HUES64 (cell line): ENCODE measurements around the gene MYB. TPM values are rescaled to one million over a fixed set of nuclear protein-coding genes. Genes with fewer than 3 reads are reported as not detected.
A peak's percentile ranks its signal among the peaks of the same experiment; 100 is the strongest.
"Not testable (repeated sequence)": the region's sequence is repeated elsewhere in the genome, so short reads cannot be mapped to it uniquely, and the experiment has no call there.

Experiments used
- H3K27ac ChIP-seq: 2 replicates; pipeline ENCODE4 v1.7.0; 2013; ENCODE audit warnings: low read depth, low read length, inconsistent platforms
- H3K27me3 ChIP-seq: 2 replicates; pipeline ENCODE4 v1.6.1; 2013; ENCODE audit warnings: mild to moderate bottlenecking, low read length; ENCODE audit not compliant: insufficient read depth
- H3K36me3 ChIP-seq: 2 replicates; pipeline ENCODE4 v1.6.1; 2013; ENCODE audit warnings: mild to moderate bottlenecking, low read length; ENCODE audit not compliant: insufficient read depth
- H3K4me1 ChIP-seq: 2 replicates; pipeline ENCODE4 v1.6.1; 2013; ENCODE audit warnings: mild to moderate bottlenecking, low read length, moderate library complexity; ENCODE audit not compliant: insufficient read depth
- H3K4me3 ChIP-seq: 2 replicates; pipeline ENCODE4 v1.5.1; 2013; ENCODE audit warnings: mild to moderate bottlenecking, low read length, moderate library complexity
- H3K9ac ChIP-seq: 2 replicates; pipeline ENCODE4 v1.6.1; 2013; ENCODE audit warnings: mild to moderate bottlenecking, low read depth, low read length
- H3K9me3 ChIP-seq: 2 replicates; pipeline ENCODE4 v1.6.1; 2013; ENCODE audit warnings: low read depth, low read length; ENCODE audit not compliant: insufficient read depth
- WGBS: fragments of 150-250, 120-280 bp; methylation state at CpG from one replicate; pipeline ENCODE4 v1.1.7; 2013; ENCODE audit warnings: missing lambda C conversion rate; 5-methylcytosine and 5-hydroxymethylcytosine counted together
- polyA plus RNA-seq, 2 experiments: library from polyadenylated mRNA; stranded (reverse); fragments of 50-300 nt; gene quantifications; one replicate each; pipeline ENCODE4 v1.2.3, GENCODE V29; 2013

MYB gene
- 2.6 TPM for polyA plus RNA-seq (2013, experiment 1 of 2)
- polyA plus RNA-seq (2013, experiment 2 of 2): 2.6 TPM

DNA sequence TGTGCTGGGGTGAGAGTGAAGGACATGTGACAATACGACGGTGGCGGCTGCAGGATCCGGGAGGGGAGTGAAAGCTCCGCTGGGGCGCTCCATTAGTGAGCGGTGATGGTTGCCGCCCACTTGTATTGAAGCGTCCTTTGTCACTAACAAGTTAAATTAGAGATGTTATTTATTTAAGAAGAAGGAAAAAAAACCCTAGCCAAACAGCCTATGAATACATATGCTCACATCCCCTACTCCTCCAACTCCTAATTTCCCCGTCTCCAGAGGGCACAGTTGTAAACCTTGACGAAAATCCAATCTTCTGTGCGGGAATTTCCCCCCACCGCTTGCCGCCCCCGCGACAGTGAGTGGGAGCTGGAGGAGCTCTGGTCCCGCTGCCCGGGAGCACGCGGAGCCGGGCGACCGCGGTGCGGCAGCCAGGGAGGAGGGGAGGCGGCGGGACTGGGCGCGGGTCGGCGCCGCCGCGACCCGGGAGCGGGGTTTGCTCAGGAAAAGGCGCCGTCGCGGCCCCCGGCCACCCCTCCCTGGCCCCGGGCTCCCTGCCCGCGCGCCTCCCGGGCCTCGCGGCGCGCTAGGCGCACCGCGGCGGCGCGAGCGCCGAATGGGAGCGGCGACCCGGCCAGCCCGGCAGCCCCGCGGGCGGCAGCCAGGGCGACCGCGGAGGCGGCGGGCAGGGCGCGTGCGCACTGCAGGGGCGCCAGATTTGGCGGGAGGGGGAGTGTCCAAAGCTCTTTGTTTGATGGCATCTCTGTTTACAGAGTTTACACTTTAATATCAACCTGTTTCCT is at the start of gene MYB:
Gene MYB (plus strand): TSS at position 767 of the 791 bp plus-strand sequence. CDS start 206 bp downstream, outside the sequence.
- WGBS: under 1% methylated on average over 72 of the region's 75 CpGs
- no peak within 1 kb of the TSS for H3K27ac ChIP-seq

DNA sequence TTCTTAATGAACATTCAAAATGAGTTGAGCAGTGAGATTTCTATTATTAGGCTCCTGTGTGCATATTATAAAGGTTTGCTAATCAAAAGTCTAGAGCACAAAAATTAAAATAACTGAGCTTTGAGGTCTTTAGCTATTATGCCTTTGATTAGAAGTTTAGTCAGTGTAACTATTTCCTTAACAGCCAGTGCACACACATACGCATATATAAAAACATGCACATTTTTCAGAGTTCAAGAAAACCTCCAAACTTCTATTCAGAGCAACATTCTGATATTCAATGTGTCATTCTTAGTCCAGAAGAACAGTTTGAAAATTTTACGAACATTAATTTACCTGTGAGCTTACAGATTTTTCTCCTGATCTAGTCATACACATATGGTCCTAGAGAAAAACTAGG is 48.3 kb upstream of the MYB start:
- no peak overlapping the region for H3K27ac ChIP-seq
- no peaks in the 10 kb centered on the region for H3K4me1 ChIP-seq
- H3K4me3 ChIP-seq: no peak overlapping the region
- no peaks in the 10 kb centered on the region for H3K9me3 ChIP-seq
- no peaks in the 10 kb centered on the region for H3K27me3 ChIP-seq
- no peak overlapping the region for H3K9ac ChIP-seq
- WGBS: 93% methylated on average over 2 of the region's 2 CpGs
- no peaks in the 10 kb centered on the region for H3K36me3 ChIP-seq

More for the DNA sequence above, at the start of gene MYB:
- Histone ChIP-seq H3K4me3 (peak within 1 kb of the TSS; percentile 81), H3K4me1 (peaks cover 8% of the 10 kb centered on the region; the same call in 1 of the 2 replicates), H3K9me3 (no peaks in the 10 kb centered on the region), H3K27me3 (peaks cover 45% of the 10 kb centered on the region), H3K9ac (peak within 1 kb of the TSS; percentile 84), H3K36me3 (peaks cover 2% of the 10 kb centered on the region; the same call in 1 of the 2 replicates)

DNA sequence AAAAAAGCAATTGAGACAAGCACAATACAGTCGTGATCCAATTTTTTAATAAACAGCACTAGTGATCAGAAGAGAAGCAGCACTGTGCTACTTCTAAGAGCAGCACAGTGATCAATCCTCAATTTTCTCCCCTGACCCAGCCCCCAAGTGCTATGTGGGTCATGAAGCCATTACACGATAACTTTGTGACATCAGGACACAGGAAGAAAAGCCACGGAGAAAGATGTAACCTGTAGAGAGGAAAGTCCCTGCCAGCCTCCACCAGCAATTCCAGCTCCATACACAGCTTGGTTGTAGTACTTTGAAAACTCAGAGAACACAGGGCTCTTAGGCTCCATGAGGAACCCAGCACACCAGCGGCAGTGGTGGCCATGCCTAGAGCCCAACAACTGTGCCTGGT is 45.3 kb upstream of the MYB start:
- Histone ChIP-seq H3K36me3 (no peaks in the 10 kb centered on the region), H3K9me3 (no peaks in the 10 kb centered on the region), H3K4me3 (no peak overlapping the region), H3K4me1 (no peaks in the 10 kb centered on the region), H3K27ac (no peak overlapping the region), H3K27me3 (no peaks in the 10 kb centered on the region), H3K9ac (no peak overlapping the region)
- 93% methylated on average over 4 of the region's 4 CpGs for WGBS

DNA sequence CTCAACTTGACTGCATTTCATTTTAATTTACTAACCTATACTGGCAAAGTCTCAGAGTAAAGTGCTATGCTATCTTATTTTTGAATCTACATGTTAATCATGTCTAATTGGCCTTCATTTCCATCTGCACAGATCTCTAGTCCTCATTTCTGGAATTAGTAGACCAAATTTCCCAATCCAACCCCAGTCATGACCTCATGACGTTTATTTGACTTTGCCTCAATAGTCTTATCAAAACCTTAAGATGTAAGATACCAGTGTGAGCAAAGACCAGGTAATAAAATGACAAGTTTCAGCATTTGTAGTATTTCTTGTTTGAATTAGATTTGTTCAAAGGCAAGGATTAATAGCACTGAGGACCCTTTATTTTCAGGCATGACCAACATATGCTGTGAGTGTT is 43.3 kb upstream of the MYB start:
- Histone ChIP-seq H3K36me3 (no peaks in the 10 kb centered on the region), H3K27ac (no peak overlapping the region), H3K9me3 (no peaks in the 10 kb centered on the region), H3K27me3 (no peaks in the 10 kb centered on the region), H3K4me1 (no peaks in the 10 kb centered on the region), H3K4me3 (no peak overlapping the region), H3K9ac (no peak overlapping the region)
- 82% methylated on average over 1 of the region's 1 CpG for WGBS

DNA sequence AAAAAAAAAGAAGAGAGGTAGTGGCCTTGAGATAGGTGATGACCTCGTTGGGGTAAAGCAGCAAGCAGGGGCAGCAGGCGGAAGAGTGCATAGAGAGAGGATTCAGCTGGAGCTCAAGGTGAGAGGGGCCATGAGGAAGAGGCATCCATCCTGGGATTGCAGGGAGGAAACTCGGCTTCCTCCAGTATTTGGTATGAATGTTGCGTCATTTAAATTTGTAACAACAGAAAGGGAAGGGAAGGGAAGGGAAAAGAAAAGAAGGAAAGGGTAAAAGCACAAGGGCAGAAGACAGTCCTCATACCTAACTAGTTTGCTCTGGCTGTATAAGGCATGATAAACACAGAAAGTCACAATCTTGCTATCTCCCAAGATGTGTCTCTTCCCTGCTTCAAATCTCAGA is 39.9 kb upstream of the MYB start:
- no peaks in the 10 kb centered on the region for H3K36me3 ChIP-seq
- H3K27me3 ChIP-seq: no peaks in the 10 kb centered on the region
- H3K27ac ChIP-seq: no peak overlapping the region
- 88% methylated on average over 4 of the region's 4 CpGs for WGBS
- no peaks in the 10 kb centered on the region for H3K9me3 ChIP-seq
- no peak overlapping the region for H3K4me3 ChIP-seq
- H3K9ac ChIP-seq: no peak overlapping the region
- peaks cover 4% of the 10 kb centered on the region for H3K4me1 ChIP-seq

DNA sequence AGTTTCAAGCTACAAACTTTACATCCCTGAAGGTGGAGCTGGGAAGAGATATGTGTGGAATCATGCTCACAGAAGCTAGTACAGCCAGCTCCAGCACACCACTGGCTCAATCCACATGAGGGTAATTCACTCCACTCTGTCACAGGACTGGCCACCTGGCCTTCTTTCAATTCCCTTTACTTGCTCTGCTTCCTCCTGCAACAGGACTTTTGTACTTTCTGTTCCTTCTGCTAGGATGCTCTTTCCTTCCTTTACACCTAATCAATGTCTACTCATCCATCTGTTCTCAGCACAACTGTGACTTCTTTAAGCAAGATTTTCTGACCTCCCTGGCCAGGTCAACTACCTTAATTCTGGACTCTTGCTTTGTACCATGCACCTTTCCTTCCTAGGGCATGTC is 39.4 kb upstream of the MYB start:
- Histone ChIP-seq H3K4me3 (no peak overlapping the region), H3K9me3 (no peaks in the 10 kb centered on the region), H3K36me3 (no peaks in the 10 kb centered on the region), H3K4me1 (peaks cover 9% of the 10 kb centered on the region), H3K27me3 (no peaks in the 10 kb centered on the region), H3K27ac (no peak overlapping the region), H3K9ac (no peak overlapping the region)

DNA sequence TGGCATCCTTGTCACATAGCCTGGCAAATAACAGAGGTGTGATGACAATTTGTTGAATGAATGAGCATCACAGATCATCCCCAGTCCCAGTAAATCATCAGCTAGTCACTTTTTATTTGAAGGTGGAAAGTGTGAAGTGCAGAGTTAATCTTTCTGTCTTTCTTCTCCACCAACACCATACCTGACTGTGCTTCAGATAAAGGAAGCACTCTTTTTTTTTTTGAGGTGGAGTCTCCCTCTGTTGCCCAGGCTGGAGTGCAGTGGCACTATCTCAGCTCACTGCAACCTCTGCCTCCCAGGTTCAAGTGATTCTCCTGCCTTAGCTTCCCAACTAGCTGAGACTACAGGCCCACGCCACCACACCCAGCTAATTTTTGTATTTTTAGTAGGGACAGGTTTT is 38.9 kb upstream of the MYB start:
- H3K9ac ChIP-seq, H3K9me3 ChIP-seq, H3K36me3 ChIP-seq, H3K27me3 ChIP-seq, H3K4me3 ChIP-seq, H3K4me1 ChIP-seq, H3K27ac ChIP-seq: not testable (repeated sequence)
- 100% methylated on average over 1 of the region's 1 CpG for WGBS

DNA sequence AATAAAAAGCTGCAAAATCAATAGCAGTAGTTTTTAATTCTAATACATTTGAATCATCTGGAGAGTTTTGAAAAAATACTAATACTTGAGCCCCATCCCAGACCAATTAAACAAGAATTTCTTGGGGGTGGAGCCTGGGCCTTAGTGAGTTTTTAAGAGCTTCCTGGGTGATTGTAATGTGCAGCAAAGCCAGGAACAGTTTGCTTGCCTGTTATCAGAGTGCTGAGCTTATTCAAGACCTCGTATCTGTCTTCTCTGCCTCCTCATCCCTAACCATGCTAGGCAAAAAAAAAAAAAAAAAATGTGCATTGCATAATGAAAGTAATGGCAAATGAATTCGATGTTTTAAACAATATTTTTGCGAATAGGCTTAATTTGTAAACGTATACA is 36.4 kb upstream of the MYB start:
- Histone ChIP-seq H3K4me1 (peaks cover 10% of the 10 kb centered on the region), H3K9ac (no peak overlapping the region), H3K36me3 (no peaks in the 10 kb centered on the region), H3K9me3 (no peaks in the 10 kb centered on the region), H3K27me3 (no peaks in the 10 kb centered on the region), H3K27ac (no peak overlapping the region), H3K4me3 (no peak overlapping the region)
- WGBS: no CpG with 5 or more reads among the region's 4 CpGs

DNA sequence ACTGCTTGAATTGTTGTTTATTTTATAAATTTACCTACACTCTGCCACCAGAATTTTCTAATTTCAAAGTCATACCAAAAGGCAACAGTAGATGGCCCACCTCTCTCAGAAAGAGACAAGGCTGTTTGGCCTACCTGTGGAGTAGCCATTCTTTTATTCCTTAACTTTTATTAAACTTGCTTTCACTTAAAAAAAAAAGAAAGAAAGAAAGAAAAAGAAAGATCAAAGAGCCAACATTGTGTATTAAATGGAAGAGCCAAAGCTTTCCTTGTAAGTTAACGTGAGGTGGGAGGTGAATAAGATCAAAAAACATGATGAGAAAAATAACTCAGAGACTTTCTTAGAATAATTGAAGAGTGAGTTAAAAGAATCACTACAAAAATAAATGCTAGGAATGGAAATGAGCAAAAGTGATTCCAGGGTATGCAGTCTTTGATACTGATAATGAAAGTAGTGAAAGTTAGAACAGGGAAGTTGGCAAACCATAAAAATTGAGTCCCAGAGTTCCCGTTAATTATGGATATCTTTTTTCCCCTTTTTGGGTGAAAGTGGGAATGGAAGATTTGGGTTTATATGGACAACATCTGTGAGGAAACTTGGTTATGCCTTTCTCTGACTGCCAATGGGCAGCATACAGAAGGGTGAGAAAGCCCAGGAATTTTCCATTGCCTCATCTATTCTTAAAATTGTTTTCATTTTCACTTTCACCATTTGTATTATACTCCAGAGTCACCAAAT is 35.9 kb upstream of the MYB start:
- Histone ChIP-seq H3K9me3 (no peaks in the 10 kb centered on the region), H3K9ac (no peak overlapping the region), H3K27me3 (no peaks in the 10 kb centered on the region), H3K4me3 (no peak overlapping the region), H3K27ac (no peak overlapping the region), H3K36me3 (no peaks in the 10 kb centered on the region), H3K4me1 (peaks cover 10% of the 10 kb centered on the region)
- WGBS: 95% methylated on average over 2 of the region's 2 CpGs

DNA sequence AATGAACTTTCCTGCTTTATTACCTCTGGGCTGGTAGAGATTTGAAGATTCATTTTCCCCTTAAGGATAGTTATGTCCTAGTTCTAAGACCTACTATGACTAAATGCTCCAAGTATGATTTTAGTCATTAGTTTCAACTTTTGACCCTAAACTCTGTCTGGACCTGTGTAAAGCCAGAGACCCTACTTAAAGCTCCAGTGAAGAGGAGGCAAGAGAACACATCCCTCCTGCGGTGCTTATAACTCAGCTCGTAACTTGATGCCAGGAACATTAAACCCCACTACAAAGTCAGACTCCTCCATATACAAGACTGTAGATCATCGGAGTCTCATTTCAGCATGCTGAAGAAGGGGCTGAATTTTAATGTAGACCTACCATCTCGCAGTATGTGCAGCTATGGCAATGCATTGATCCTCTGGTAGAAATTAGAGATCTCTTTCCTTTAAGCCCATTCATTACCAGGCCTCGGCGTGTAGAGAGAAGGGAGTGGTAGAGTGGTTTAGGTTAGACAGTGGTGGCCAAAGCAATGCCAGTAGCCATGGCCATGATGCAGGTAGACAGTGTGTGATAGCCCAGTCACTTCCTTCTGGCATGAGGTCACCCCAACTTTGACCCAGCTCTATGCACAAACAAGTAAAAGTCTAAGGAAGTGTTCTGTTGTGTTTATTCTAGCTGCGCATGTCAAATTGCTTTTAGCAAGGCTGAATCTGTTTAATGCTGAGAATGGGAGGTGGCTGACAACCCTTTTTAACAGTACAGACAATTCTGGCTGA is 34.8 kb upstream of the MYB start:
- Histone ChIP-seq H3K27me3 (no peaks in the 10 kb centered on the region), H3K4me3 (no peak overlapping the region), H3K27ac (no peak overlapping the region), H3K4me1 (peaks cover 10% of the 10 kb centered on the region), H3K36me3 (no peaks in the 10 kb centered on the region), H3K9me3 (no peaks in the 10 kb centered on the region), H3K9ac (no peak overlapping the region)
- WGBS: 89% methylated on average over 7 of the region's 7 CpGs
